Small intestine (tissue), 7 donors: ENCODE data around the gene SOSTDC1. TPM values are rescaled to one million over a fixed set of nuclear protein-coding genes. Genes with fewer than 3 reads are reported as not detected.
"Not testable (repeated sequence)": the region's sequence is repeated elsewhere in the genome, so short reads cannot be mapped to it uniquely, and the experiment has no call there.

Experiments used
- DNase-seq, 2 donors: peaks; one replicate each; pipeline versions ENCODE4 v3.0.0 to v3.0.0-alpha.2; 2013
- FAIRE-seq: peaks from 2 replicates; lab custom pipeline; 2012; peaks lifted over from hg19 to GRCh38; lab: Jason Lieb, UNC
- H3K27ac ChIP-seq, 3 donors: one replicate each; pipeline ENCODE4 v1.5.1; 2013; ENCODE audit warnings: low read length in 2 of 3, mild to moderate bottlenecking in 2 of 3, control low read depth in 1 of 3, inconsistent platforms in 1 of 3, low read depth in 1 of 3, moderate library complexity in 1 of 3
- H3K27me3 ChIP-seq, 3 donors: one replicate each; pipeline ENCODE4 v1.6.1; 2013; ENCODE audit warnings: low read length in 3 of 3, inconsistent platforms in 1 of 3; ENCODE audit not compliant: control insufficient read depth in 3 of 3, insufficient read depth in 3 of 3
- H3K36me3 ChIP-seq, 3 donors: one replicate each; pipeline ENCODE4 v1.6.1; 2013; ENCODE audit warnings: low read length in 3 of 3, inconsistent platforms in 1 of 3, low read depth in 1 of 3, mild to moderate bottlenecking in 1 of 3, moderate library complexity in 1 of 3; ENCODE audit not compliant: control insufficient read depth in 3 of 3, insufficient read depth in 2 of 3
- H3K4me1 ChIP-seq, 3 donors: one replicate each; pipeline ENCODE4 v1.6.1; 2013; ENCODE audit warnings: low read length in 2 of 3, inconsistent platforms in 1 of 3, low read depth in 1 of 3, mild to moderate bottlenecking in 1 of 3, moderate library complexity in 1 of 3; ENCODE audit not compliant: control insufficient read depth in 3 of 3, insufficient read depth in 2 of 3
- H3K4me3 ChIP-seq, 3 donors: one replicate each; pipeline ENCODE4 v1.5.1; 2013; ENCODE audit warnings: low read length in 3 of 3, control low read depth in 1 of 3, inconsistent platforms in 1 of 3, low read depth in 1 of 3, mild to moderate bottlenecking in 1 of 3, moderate library complexity in 1 of 3
- H3K9me3 ChIP-seq, 2 donors: one replicate each; pipeline ENCODE4 v1.6.1; 2013; ENCODE audit warnings: low read depth in 1 of 2, low read length in 1 of 2; ENCODE audit not compliant: control insufficient read depth in 2 of 2, insufficient read depth in 1 of 2
- WGBS, 3 donors: extraction: QIAGEN DNeasy Blood & Tissue Kit; methylation state at CpG; one replicate each; pipeline ENCODE4 v1.1.7; 2013; 5-methylcytosine and 5-hydroxymethylcytosine counted together
- polyA plus RNA-seq, 4 donors: library from polyadenylated mRNA; stranded (reverse) in 3 of 4; unstranded in 1 of 4; fragments of 200-250 nt in 3 of 4; fragments of 120-200 nt in 1 of 4; gene quantifications; one replicate each; pipeline versions ENCODE4 v1.2.1 to v1.2.3, GENCODE V29; 2013
- donor health status: healthy with polysubstance abuse.
- donor health status: control.
- donor health status: control.
- donor health status: Bipolar disorder and iron deficiency.
- donor health status: healthy.

SOSTDC1 gene
- polyA plus RNA-seq, 4 donors = 0.22 to 9.8 (median 0.73) TPM

DNA sequence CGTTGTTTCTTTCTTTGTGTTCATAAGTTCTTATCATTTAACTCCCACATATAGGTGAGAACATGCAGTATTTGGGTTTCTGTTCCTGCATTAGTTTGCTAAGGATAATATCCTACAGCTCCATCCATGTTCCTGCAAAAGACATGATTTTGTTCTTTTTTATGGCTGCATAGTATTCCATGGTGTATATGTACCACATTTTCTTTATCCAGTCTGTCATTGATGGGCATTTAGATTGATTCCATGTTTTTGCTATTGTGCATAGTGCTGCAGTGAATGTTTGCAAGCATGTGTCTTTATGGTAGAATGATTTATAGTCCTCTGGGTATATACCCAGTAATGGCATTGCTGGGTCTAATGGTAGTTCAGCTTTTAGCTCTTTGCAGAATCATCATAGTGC, 9.2 kb downstream of the SOSTDC1 start:
- H3K27ac ChIP-seq, H3K9me3 ChIP-seq, H3K4me3 ChIP-seq, H3K27me3 ChIP-seq, H3K4me1 ChIP-seq, H3K36me3 ChIP-seq, DNase-seq, FAIRE-seq: not testable (repeated sequence)
- 43 to 100% (median 47%) methylated on average over 1 of the region's 1 CpG for WGBS, 3 donors

DNA sequence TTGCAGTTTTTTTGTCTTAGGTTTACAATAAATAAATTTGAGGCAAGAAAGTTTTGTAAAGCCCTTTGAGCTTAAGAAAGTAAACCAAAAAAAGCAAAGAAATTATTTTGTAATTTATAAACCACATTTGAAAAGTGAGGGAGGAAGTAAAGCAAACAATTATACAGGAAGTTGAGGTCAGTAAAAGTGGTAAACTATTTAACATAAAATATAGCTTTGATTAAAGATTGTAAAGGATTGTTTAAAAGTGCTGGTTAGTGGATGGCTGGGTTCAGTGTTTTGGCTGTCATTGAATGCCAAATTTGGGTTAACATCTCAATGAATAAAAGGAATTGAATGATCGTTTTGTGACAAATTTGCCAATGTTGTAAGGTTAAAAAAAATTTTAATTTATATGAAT, 9.9 kb downstream of the SOSTDC1 start:
- Histone ChIP-seq H3K4me1 (no peaks in the 10 kb centered on the region), H3K36me3 (no peaks in the 10 kb centered on the region), H3K27ac (no peak overlapping the region), H3K27me3 (no peaks in the 10 kb centered on the region), H3K4me3 (no peak overlapping the region), H3K9me3 (no peaks in the 10 kb centered on the region)
- DNase-seq (no peak), FAIRE-seq (no peak)
- WGBS, 3 donors = 56 to 82% (median 58%) methylated on average over 1 of the region's 1 CpG

DNA sequence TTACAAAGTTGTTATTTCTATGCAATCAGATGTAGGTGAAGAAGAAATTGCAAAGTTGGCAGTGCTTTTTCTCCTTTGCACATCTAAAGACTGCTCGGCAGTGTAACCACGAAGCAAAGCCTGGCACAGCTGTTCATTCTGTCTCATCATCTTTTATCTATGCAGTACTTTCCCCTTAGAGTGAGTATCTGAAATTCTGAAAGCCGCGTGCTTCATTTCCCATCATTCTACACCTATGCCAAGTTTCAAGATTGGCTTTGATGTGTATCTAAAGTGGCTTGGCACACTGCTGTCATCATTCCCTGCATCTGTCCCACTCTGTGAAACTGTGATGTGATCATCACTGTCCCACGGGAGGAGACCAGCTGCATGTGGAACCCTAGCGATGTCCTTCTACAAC, 15.2 kb downstream of the SOSTDC1 start:
- H3K4me3 ChIP-seq = no peak overlapping the region
- DNase-seq (no peak), FAIRE-seq (no peak)
- no peaks in the 10 kb centered on the region for H3K9me3 ChIP-seq
- no peak overlapping the region for H3K27ac ChIP-seq
- no peaks in the 10 kb centered on the region for H3K4me1 ChIP-seq
- H3K36me3 ChIP-seq = no peaks in the 10 kb centered on the region
- no peaks in the 10 kb centered on the region for H3K27me3 ChIP-seq
- WGBS, 3 donors = 84 to 93% (median 86%) methylated on average over 6 of the region's 6 CpGs

DNA sequence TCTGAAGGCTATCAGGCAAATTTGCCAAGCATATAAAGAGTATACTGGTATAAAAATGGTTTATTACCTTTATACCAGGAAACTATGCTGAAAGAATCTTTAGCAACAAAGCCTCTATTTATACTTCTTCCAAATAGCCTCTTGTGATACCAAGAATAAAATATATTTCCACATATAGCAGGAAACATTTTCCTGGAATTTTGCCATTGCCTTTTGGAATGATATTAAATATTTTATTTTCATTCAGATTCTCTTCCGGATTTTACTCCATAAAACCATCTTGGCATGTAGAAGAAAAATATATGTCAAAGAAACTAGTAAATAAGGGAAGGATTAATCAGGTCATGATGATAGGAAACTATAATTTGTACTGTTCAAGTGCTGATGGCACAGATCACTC, 17.7 kb downstream of the SOSTDC1 start:
- FAIRE-seq = no peak
- 22 to 46% (median 37%) methylated on average over 1 of the region's 1 CpG for WGBS, 3 donors
- no peak overlapping the region for H3K4me3 ChIP-seq
- H3K36me3 ChIP-seq = no peaks in the 10 kb centered on the region
- H3K27me3 ChIP-seq = no peaks in the 10 kb centered on the region
- DNase-seq = no peak
- H3K9me3 ChIP-seq = no peaks in the 10 kb centered on the region
- H3K4me1 ChIP-seq = no peaks in the 10 kb centered on the region
- H3K27ac ChIP-seq = no peak overlapping the region

DNA sequence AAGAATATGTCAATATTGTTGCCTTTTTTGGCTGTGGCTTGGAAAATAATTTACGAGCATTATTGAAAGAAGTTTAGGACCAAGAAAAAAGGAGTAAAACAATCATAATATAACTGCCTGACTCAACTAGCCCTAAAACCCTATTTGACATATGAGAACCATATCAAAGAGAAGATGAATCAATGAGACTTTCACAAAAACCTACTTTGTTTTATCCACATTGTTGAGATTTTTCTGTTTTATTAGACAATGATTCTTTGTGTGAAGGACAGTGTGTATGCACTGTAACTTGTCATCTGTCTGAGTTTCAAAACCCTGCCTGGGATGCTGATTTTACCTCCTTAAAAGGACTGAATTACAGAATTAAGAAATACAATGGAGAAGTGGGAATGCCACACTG, 19.0 kb downstream of the SOSTDC1 start:
- H3K27ac ChIP-seq = no peak overlapping the region
- no peak overlapping the region for H3K4me3 ChIP-seq
- H3K27me3 ChIP-seq = no peaks in the 10 kb centered on the region
- DNase-seq (no peak), FAIRE-seq (no peak)
- no peaks in the 10 kb centered on the region for H3K9me3 ChIP-seq
- 83 to 85% (median 83%) methylated on average over 1 of the region's 1 CpG for WGBS, 3 donors
- no peaks in the 10 kb centered on the region for H3K4me1 ChIP-seq
- H3K36me3 ChIP-seq = no peaks in the 10 kb centered on the region

DNA sequence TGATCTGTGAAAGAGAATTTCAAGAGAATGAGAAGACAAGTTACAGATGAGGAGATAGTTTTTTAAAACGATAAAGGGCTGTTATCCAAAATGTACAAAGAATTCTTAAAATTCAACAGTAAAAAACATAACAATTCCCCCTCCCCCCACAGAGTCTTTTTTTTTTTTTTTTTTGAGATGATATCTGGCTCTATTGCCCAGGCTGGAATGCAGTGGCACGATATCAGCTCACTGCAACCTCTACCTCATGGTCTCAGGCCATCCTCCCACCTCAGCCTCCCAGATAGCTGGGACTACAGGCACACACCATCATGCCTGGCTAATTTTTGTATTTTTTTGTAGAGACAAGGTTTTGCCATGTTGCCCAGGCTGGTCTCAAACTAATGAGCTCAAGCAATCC, 21.7 kb downstream of the SOSTDC1 start:
- H3K36me3 ChIP-seq, H3K4me1 ChIP-seq, DNase-seq, FAIRE-seq, H3K9me3 ChIP-seq, H3K27ac ChIP-seq, H3K4me3 ChIP-seq, H3K27me3 ChIP-seq: not testable (repeated sequence)
- WGBS, 3 donors = 83 to 91% (median 89%) methylated on average over 2 of the region's 2 CpGs

DNA sequence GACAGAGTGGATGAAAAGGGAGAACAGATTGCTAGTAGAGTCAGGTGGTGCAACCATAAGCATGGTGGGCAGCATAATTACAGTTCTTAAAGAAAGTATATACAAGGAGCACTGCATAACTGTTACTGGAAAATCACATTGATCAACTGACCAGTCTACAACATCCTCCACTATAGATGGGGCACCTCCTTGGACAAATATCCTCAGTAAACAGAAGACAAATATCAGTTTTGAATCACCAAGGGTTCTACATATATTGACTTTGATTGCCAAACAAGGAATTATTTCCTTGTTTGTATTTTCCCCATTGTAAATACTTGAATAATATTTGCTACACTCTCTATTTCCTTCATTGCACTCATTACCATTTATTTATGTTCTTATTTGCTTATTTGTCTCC, 26.6 kb downstream of the SOSTDC1 start:
- no peaks in the 10 kb centered on the region for H3K4me1 ChIP-seq
- H3K27ac ChIP-seq = no peak overlapping the region
- no peaks in the 10 kb centered on the region for H3K36me3 ChIP-seq
- H3K4me3 ChIP-seq = no peak overlapping the region
- FAIRE-seq (no peak), DNase-seq (no peak)
- H3K27me3 ChIP-seq = no peaks in the 10 kb centered on the region
- H3K9me3 ChIP-seq = no peaks in the 10 kb centered on the region

DNA sequence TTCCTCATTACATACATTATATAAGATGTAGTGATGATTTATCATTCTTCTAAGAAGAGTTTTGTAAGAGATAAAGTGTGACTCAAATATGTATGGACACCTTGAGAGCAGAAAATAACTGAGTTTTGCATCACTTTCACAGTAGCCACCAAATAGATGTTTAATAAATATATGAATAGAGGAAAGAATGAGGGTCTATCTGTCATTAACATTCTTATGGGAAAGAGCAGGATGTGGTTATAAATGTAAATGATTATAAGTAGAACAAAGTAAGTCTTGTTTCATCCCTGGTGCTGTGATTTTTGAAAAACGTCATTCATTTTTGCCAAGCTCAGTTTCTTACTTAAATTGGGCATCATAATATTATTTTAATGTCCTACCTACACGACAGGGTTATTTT, 29.2 kb downstream of the SOSTDC1 start:
- FAIRE-seq (no peak), DNase-seq (no peak)
- Histone ChIP-seq H3K4me1 (no peaks in the 10 kb centered on the region), H3K36me3 (no peaks in the 10 kb centered on the region), H3K4me3 (no peak overlapping the region), H3K9me3 (no peaks in the 10 kb centered on the region), H3K27me3 (no peaks in the 10 kb centered on the region), H3K27ac (no peak overlapping the region)
- WGBS, 3 donors = 65 to 79% (median 70%) methylated on average over 2 of the region's 2 CpGs

DNA sequence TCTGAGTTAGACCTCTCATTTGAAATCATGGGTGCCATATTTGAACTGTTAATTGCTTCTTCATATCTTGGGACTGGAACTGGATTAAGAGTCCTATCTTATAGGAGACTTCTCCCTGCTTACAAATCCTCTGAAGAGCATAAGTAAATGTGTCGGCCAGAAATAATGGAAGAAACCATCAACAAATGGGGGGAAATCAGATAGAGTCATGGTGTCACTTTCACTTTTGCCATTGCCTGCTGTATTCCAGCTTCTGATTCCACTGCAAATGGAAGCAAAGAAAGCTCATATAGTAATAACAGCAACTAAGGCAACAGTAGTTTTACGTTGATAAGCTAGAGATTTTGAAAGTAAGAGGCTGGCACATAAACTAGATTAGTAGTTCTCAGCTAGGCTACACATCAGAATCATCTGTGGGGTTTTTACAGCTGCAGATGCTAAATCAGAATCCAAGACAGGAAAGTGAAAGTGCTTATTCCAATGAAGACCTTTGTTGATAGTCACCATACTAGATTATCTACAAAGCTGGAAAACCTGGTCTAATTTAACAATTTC, 31.9 kb downstream of the SOSTDC1 start:
- Histone ChIP-seq H3K4me1 (no peaks in the 10 kb centered on the region), H3K27me3 (no peaks in the 10 kb centered on the region), H3K9me3 (no peaks in the 10 kb centered on the region), H3K4me3 (no peak overlapping the region), H3K36me3 (no peaks in the 10 kb centered on the region), H3K27ac (no peak overlapping the region)
- DNase-seq (no peak), FAIRE-seq (no peak)
- whole genome bisulfite sequencing, 3 donors = 40 to 57% (median 43%) methylated on average over 2 of the region's 2 CpGs
